Esophagus (tissue), 2 donors: ENCODE results near the gene EVC2. TPM values are rescaled to one million over a fixed set of nuclear protein-coding genes. Genes with fewer than 3 reads are reported as not detected.
"Not testable (repeated sequence)": the region's sequence is repeated elsewhere in the genome, so short reads cannot be mapped to it uniquely, and the experiment has no call there.

Source experiments
- H3K27ac ChIP-seq, 2 donors: one replicate each; pipeline ENCODE4 v1.5.1; 2013; ENCODE audit warnings: low read depth in 2 of 2, mild to moderate bottlenecking in 2 of 2, inconsistent platforms in 1 of 2, low read length in 1 of 2, moderate library complexity in 1 of 2
- H3K27me3 ChIP-seq, 2 donors: one replicate each; pipeline ENCODE4 v1.6.1; 2013; ENCODE audit warnings: low read length in 2 of 2, control low read depth in 1 of 2, mild to moderate bottlenecking in 1 of 2; ENCODE audit not compliant: insufficient read depth in 2 of 2, control insufficient read depth in 1 of 2
- H3K36me3 ChIP-seq, 2 donors: one replicate each; pipeline ENCODE4 v1.6.1; 2013; ENCODE audit warnings: low read length in 1 of 2; ENCODE audit not compliant: control insufficient read depth in 2 of 2, insufficient read depth in 2 of 2
- H3K4me1 ChIP-seq, 2 donors: one replicate each; pipeline ENCODE4 v1.6.1; 2013; ENCODE audit warnings: low read length in 1 of 2; ENCODE audit not compliant: control insufficient read depth in 2 of 2, insufficient read depth in 2 of 2
- H3K4me3 ChIP-seq, 2 donors: one replicate each; pipeline ENCODE4 v1.5.1; 2013; ENCODE audit warnings: low read length in 2 of 2, mild to moderate bottlenecking in 2 of 2, low read depth in 1 of 2, moderate library complexity in 1 of 2
- H3K9me3 ChIP-seq, 2 donors: one replicate each; pipeline ENCODE4 v1.6.1; 2013; ENCODE audit warnings: mild to moderate bottlenecking in 2 of 2, low read depth in 1 of 2, low read length in 1 of 2, moderate library complexity in 1 of 2; ENCODE audit not compliant: control insufficient read depth in 2 of 2, insufficient read depth in 1 of 2
- WGBS, 2 donors: extraction: QIAGEN DNeasy Blood & Tissue Kit; methylation state at CpG; one replicate each; pipeline ENCODE4 v1.1.7; 2013; 5-methylcytosine and 5-hydroxymethylcytosine counted together
- polyA plus RNA-seq, 2 donors: library from polyadenylated mRNA; stranded (reverse); fragments of 200-250 nt; gene quantifications; one replicate each; pipeline ENCODE4 v1.2.3, GENCODE V29; 2013
- donor health status: healthy with polysubstance abuse.
- donor health status: Bipolar disorder and iron deficiency.

Gene EVC2
- polyA plus RNA-seq, 2 donors, result 1.6 to 2.0 TPM

DNA sequence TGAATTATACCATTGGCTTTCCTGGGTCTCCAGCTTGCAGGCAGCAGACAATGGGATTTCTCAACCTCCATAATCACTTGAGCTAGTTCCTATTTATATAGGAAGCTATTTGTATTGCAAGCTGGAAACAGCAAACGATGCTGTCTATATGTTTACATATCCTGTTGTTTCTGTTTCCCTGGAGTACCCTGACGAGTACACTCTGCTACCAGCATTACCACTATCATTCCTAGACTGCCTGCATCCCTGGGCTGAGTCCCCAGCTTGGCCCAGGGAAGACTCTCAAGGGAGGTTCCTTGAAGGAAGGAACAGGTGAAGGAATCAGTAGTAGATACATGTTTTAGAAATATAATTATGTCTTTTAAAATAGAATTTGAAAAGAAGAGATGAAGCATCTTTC, 81.4 kb downstream of the EVC2 start:
- peaks cover 5 to 18% of the 10 kb centered on the region in 2 donors for H3K36me3 ChIP-seq
- whole genome bisulfite sequencing, 2 donors, result 38 to 63% methylated on average over 2 of the region's 2 CpGs

GRCh38 chr4:5622596-5622995, 85.8 kb downstream of the EVC2 start:
- Histone ChIP-seq H3K4me1 (no peaks in the 10 kb centered on the region), H3K27me3 (no peaks in the 10 kb centered on the region), H3K4me3 (no peak overlapping the region), H3K36me3 (peaks cover 3 to 18% of the 10 kb centered on the region in 2 donors), H3K27ac (no peak overlapping the region), H3K9me3 (no peaks in the 10 kb centered on the region)
- 97 to 98% methylated on average over 23 of the region's 23 CpGs for WGBS, 2 donors

More for the DNA sequence above, 81.4 kb downstream of the EVC2 start:
- no peaks in the 10 kb centered on the region for H3K9me3 ChIP-seq
- no peak overlapping the region for H3K4me3 ChIP-seq
- no peaks in the 10 kb centered on the region for H3K4me1 ChIP-seq
- no peaks in the 10 kb centered on the region for H3K27me3 ChIP-seq
- H3K27ac ChIP-seq, result no peak overlapping the region

DNA sequence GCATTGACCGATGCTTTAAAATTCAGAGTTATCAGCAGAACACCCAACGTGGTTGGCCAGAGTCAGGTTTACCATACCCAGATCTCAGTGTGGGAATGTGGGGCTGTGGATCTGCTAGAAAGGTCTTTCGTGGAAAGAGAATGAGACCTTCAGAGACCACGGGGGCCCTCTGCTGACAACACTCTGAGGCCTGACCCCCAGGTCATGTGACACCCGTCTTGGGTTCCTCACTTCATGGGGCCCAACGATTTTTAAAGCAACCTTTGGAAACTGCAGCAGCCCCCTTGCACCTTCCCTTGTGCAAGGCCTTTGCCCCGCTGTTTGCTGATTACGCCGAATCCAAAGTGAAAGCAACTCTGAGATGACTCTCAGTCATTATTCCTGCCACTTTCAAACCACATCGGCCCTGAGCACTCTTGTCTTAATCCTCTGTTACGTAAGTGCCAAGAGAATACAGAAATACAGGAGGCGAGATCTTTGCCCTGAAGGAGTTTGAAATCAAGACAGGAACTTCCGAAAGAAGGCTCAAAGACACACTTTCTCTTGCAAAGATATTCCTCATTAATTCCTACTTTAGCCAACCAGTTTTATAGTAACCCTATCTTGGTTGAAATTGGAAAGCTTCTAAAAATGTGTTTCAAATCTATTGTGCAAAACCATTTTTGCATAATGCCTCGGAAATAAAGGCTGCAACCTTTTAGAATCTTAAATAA, 88.3 kb downstream of the EVC2 start:
- Histone ChIP-seq H3K9me3 (no peaks in the 10 kb centered on the region), H3K4me1 (no peaks in the 10 kb centered on the region), H3K4me3 (no peak overlapping the region), H3K27me3 (no peaks in the 10 kb centered on the region), H3K36me3 (peaks cover 2 to 16% of the 10 kb centered on the region in 2 donors), H3K27ac (no peak overlapping the region)
- WGBS, 2 donors, result 66 to 68% methylated on average over 14 of the region's 14 CpGs

DNA sequence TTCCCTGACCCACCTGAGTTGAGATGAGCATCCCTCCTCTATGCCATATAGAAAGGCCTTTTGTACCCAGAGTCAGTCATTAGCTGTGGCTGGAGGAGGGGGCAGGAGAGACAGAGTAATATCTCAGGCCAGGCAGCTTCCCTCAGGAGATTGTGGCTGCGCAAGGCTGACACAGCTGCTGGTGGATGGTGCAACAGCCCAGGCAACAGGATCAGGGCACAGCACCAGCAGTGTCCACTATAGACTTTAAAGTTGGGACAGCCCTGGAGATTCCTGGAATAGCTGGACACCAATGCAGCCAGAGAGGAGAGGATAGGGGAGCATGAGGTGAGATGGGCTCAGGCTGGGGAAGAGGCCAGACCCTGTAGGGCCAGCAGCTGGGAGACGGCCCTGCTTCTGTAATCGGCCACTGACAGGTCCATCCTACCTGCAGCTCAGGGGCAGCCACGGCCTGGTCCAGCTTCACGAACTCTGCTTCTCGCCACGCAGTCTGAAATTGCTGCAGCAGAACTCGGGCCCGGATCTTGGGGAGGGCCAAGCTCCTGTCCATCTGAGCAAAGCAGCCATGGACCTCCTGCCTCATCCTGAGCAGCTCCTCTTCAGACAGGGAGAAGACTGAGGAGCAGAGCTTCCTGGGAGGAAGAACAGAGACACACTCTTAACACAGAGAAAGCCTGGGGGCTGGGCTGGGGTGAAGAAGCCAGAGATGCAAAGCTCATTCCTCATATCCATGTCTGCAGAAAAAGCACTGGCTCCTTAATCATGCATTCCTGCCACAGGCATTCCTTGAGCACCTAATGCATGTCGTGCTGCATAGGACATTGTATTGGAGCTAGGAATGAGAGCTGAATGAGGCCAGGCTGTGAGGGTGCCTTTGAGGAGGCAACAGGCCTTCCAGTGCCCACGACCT, 90.1 kb downstream of the EVC2 start:
- Histone ChIP-seq H3K36me3 (peaks cover 2 to 16% of the 10 kb centered on the region in 2 donors), H3K9me3 (no peaks in the 10 kb centered on the region)
- 93% methylated on average over 11 of the region's 11 CpGs for WGBS, 2 donors

GRCh38 chr4:5616331-5616950, 91.9 kb downstream of the EVC2 start:
- no peaks in the 10 kb centered on the region for H3K27me3 ChIP-seq
- no peaks in the 10 kb centered on the region for H3K9me3 ChIP-seq
- 90 to 92% methylated on average over 16 of the region's 16 CpGs for whole genome bisulfite sequencing, 2 donors
- no peak overlapping the region for H3K27ac ChIP-seq
- H3K4me1 ChIP-seq, result no peaks in the 10 kb centered on the region
- H3K4me3 ChIP-seq, result no peak overlapping the region
- peaks cover 2 to 20% of the 10 kb centered on the region in 2 donors for H3K36me3 ChIP-seq

More for the DNA sequence above, 90.1 kb downstream of the EVC2 start:
- no peak overlapping the region for H3K4me3 ChIP-seq
- no peaks in the 10 kb centered on the region for H3K27me3 ChIP-seq
- no peak overlapping the region for H3K27ac ChIP-seq
- no peaks in the 10 kb centered on the region for H3K4me1 ChIP-seq

GRCh38 chr4:5615496-5616075, 92.8 kb downstream of the EVC2 start:
- Histone ChIP-seq H3K9me3 (no peaks in the 10 kb centered on the region), H3K27me3 (no peaks in the 10 kb centered on the region), H3K4me3 (no peak overlapping the region), H3K27ac (no peak overlapping the region), H3K4me1 (no peaks in the 10 kb centered on the region), H3K36me3 (peaks cover 2 to 20% of the 10 kb centered on the region in 2 donors)
- 61 to 70% methylated on average over 10 of the region's 10 CpGs for WGBS, 2 donors

DNA sequence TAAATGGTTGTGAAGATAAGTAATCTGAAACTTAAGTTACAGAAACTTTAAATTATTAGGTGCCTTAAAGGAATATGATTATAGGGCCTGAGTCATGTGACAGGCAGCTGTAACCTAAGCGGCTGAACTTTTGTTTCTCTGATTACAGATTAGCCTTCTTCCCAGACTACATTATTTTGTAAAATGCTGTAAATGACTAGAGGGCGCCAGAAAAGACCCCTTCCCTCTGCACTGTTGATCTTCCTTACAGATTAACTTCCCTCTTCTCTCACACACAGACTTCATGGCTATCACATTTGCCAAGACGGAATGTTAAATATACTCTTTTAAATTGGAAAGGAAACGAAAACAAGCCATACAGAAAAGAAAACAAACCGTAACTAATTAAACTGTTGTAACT, 96.6 kb downstream of the EVC2 start:
- Histone ChIP-seq H3K4me1 (no peaks in the 10 kb centered on the region), H3K36me3 (peaks cover 0 to 15% of the 10 kb centered on the region in 2 donors), H3K27me3 (no peaks in the 10 kb centered on the region), H3K27ac (no peak overlapping the region), H3K9me3 (no peaks in the 10 kb centered on the region), H3K4me3 (no peak overlapping the region)
- WGBS, 2 donors, result 77 to 80% methylated on average over 5 of the region's 5 CpGs

- Histone ChIP-seq H3K9me3 (no peaks in the 10 kb centered on the region), H3K27ac (no peak overlapping the region), H3K4me1 (no peaks in the 10 kb centered on the region), H3K36me3 (peaks cover 0 to 13% of the 10 kb centered on the region in 2 donors), H3K4me3 (no peak overlapping the region), H3K27me3 (no peaks in the 10 kb centered on the region)
- 90 to 93% methylated on average over 12 of the region's 12 CpGs for whole genome bisulfite sequencing, 2 donors
Measured at GRCh38 chr4:5609306-5610007, 98.9 kb downstream of the EVC2 start.

DNA sequence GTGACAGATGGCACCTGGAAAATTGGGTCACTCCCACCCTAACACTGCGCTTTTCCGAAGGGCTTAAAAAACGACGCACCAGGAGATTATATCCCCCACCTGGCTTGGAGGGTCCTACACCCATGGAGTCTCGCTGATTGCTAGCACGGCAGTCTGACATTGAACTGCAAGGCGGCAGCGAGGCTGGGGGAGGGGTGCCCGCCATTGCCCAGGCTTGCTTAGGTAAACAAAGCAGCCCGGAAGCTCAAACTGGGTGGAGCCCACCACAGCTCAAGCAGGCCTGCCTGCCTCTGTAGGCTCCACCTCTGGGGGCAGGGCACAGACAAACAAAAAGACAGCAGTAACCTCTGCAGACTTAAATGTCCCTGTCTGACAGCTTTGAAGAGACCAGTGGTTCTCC, 114.5 kb downstream of the EVC2 start:
- H3K27ac ChIP-seq, H3K9me3 ChIP-seq, H3K36me3 ChIP-seq, H3K4me1 ChIP-seq, H3K4me3 ChIP-seq, H3K27me3 ChIP-seq: not testable (repeated sequence)
- 90 to 92% methylated on average over 8 to 10 of the region's 10 CpGs for WGBS, 2 donors
